Stimulated activated effector memory CD8-positive, alpha-beta T cell treated with anti-CD3 and anti-CD28 coated beads, Interleukin-12 subunit alpha, Interleukin-12 subunit beta, amount 100 ng/mL, for 72 hours (primary cell): ENCODE data around the gene CACNA1I.

Experiments
- ATAC-seq: fragments of 150-1000 bp; cut with Tn5 transposase; 2 replicates; pipeline ENCODE4 v1.10.0; 2021
- DNase-seq, 2 donors: peaks; one replicate each; pipeline ENCODE4 v3.0.0; 2021 to 2022; ENCODE audit warnings: low spot score in 2 of 2
- H3K27ac Mint-ChIP-seq: one replicate; pipeline ENCODE4 v1.8.0; 2022; ENCODE audit warnings: mild to moderate bottlenecking, mixed read lengths
- H3K36me3 Mint-ChIP-seq: one replicate; pipeline ENCODE4 v1.8.0; 2022; ENCODE audit warnings: mild to moderate bottlenecking, mixed read lengths
- H3K4me1 Mint-ChIP-seq: one replicate; pipeline ENCODE4 v1.8.0; 2022; ENCODE audit warnings: mixed read lengths
- H3K4me3 Mint-ChIP-seq: one replicate; pipeline ENCODE4 v1.8.0; 2022; ENCODE audit warnings: mild to moderate bottlenecking, mixed read lengths
- H3K9me3 Mint-ChIP-seq: one replicate; pipeline ENCODE4 v1.8.0; 2022; ENCODE audit warnings: mixed read lengths

The CACNA1I gene

GRCh38 chr22:39596601-39597000 is 26.0 kb downstream of the CACNA1I start:
- ATAC-seq, result no peak
- Mint-ChIP-seq H3K4me3 (no peak overlapping the region), H3K27ac (no peak overlapping the region), H3K4me1 (peaks cover 26% of the 10 kb centered on the region), H3K36me3 (no peaks in the 10 kb centered on the region), H3K9me3 (no peaks in the 10 kb centered on the region)
- DNase-seq, result no peak

DNA sequence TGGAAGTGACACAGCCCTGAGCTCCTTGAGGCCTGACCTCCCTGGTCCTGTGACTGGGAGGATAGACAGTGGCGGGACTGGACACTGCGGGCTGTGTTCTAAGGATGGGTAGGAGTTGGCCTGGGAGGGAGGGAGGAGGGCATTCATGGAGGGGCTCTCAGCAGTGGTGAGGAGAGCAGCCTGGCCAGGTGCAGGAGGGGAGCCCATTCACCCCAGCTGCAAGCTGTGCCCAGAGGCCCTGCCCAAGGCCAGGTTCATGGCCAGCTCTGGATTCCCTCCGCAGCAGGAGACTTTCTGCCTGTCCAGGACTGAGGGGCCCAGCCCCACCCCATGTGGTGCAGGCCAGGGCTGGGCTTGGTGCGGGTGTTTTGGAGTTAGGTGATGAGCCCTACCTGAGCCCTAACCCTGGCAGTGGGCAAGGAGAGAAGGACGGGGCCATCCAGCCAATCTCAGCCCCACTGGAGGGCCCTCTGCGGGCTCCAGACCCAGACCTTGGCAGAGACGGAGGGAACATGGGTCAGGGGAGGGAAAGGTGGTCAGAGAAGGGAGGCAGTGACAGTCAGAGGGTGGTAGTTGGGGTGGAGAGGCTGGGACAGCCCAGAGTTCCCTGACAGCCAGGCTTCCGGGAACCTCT is 26.8 kb downstream of the CACNA1I start:
- H3K4me3 Mint-ChIP-seq, result no peak overlapping the region
- H3K9me3 Mint-ChIP-seq, result peaks cover 2% of the 10 kb centered on the region
- no peak overlapping the region for H3K27ac Mint-ChIP-seq
- H3K4me1 Mint-ChIP-seq, result peaks cover 34% of the 10 kb centered on the region
- H3K36me3 Mint-ChIP-seq, result no peaks in the 10 kb centered on the region
- ATAC-seq, result no peak
- no peak for DNase-seq

GRCh38 chr22:39598017-39598965 is 27.7 kb downstream of the CACNA1I start:
- ATAC-seq (peak; percentile 65), DNase-seq (peak; percentile 21 to 55)
- peaks cover 2% of the 10 kb centered on the region for H3K9me3 Mint-ChIP-seq
- H3K36me3 Mint-ChIP-seq, result no peaks in the 10 kb centered on the region
- no peak overlapping the region for H3K27ac Mint-ChIP-seq
- H3K4me3 Mint-ChIP-seq, result peak overlapping the region; percentile 33
- H3K4me1 Mint-ChIP-seq, result peaks cover 43% of the 10 kb centered on the region

DNA sequence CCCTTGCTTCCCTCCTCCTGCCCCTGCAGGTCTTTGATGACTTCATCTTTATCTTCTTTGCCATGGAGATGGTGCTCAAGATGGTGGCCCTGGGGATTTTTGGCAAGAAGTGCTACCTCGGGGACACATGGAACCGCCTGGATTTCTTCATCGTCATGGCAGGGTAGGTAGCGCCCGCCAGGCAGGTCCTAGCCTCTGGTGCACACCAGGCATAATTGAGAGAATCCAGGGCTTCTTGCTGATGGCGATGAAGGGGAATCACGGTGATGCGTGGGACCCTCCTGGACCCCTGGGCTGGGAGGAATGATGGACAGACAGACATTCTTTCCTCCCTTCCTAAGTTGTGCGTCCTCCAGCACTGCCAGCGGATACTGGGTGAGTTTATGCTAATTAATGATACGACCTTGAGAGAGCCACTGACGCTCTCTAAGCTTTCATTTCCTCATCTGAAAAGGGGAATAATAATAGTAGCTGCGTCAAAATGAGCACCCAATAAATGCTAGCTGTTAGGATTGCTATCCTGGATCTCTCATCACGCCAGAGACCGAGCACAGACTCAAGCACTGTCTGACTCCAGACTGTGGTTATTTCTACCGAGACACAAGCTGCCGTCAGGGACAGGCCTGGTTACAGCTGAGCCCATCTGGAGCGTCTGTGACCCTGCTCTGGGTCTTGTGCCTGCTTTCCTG is 30.1 kb downstream of the CACNA1I start:
- H3K4me3 Mint-ChIP-seq, result no peak overlapping the region
- ATAC-seq (no peak), DNase-seq (no peak)
- peaks cover 2% of the 10 kb centered on the region for H3K9me3 Mint-ChIP-seq
- peaks cover 42% of the 10 kb centered on the region for H3K4me1 Mint-ChIP-seq
- no peaks in the 10 kb centered on the region for H3K36me3 Mint-ChIP-seq
- peak overlapping the region; percentile 81 for H3K27ac Mint-ChIP-seq

DNA sequence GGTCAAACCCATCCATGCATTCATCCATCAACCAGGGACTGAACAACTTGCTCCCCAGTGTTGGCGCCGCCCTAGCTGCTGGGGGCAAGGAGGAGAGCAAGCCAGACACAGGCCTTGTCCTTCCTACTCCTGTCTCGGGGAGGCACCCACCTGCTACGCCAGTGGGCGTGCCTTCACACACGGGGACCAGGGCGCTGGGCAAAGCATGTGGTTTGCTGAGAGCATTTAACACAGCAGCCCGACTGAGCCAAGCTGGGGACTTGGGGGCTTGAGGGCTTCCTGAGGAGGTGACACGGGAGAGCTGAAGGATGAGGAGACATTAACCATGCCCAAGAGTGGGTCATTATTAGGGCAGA is 30.6 kb downstream of the CACNA1I start:
- peaks cover 2% of the 10 kb centered on the region for H3K9me3 Mint-ChIP-seq
- peaks cover 39% of the 10 kb centered on the region for H3K4me1 Mint-ChIP-seq
- no peaks in the 10 kb centered on the region for H3K36me3 Mint-ChIP-seq
- H3K27ac Mint-ChIP-seq, result peak overlapping the region; percentile 81
- ATAC-seq, result no peak
- H3K4me3 Mint-ChIP-seq, result no peak overlapping the region
- no peak for DNase-seq

DNA sequence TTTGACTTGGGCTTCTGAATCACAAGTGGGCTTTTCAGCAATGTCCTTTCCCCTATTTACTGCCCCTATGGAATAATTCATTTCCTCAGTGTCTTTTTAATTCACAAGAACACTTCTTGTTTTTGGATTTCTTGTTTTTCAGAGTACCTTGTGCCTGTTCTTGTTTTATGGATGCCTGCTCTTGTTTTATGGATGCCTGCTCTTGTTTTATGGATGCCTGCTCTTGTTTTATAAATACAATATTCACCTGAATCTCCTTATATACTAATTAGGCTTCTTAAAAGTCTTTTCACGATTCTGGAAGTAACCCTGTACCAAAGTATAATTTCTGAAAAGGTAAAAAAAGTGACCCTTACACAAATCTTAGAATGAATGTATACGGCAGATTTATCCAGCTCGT is 32.8 kb downstream of the CACNA1I start:
- H3K27ac Mint-ChIP-seq, result no peak overlapping the region
- DNase-seq, result no peak
- no peaks in the 10 kb centered on the region for H3K36me3 Mint-ChIP-seq
- peaks cover 29% of the 10 kb centered on the region for H3K4me1 Mint-ChIP-seq
- peaks cover 2% of the 10 kb centered on the region for H3K9me3 Mint-ChIP-seq
- no peak for ATAC-seq
- no peak overlapping the region for H3K4me3 Mint-ChIP-seq

DNA sequence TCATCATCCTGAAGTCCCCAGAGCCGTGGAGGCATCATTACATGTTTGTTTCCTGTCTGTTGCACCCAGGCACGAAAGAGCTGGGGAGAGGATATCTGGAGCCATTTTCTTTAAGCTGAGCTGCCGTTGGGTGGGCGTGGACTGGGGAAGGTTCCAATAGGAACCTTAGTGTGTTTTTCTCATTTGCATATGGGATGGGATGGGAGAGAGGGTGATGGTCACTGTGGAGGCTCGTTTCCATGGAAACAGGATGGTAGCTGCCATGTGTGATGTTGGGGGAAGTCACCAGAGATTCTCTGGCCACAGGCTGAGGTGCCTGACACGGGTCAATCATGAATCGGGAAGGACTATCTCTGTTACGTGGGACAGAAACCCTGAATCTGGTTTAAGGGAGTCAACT is 39.7 kb downstream of the CACNA1I start:
- H3K4me3 Mint-ChIP-seq, result no peak overlapping the region
- peaks cover 10% of the 10 kb centered on the region for H3K4me1 Mint-ChIP-seq
- no peaks in the 10 kb centered on the region for H3K36me3 Mint-ChIP-seq
- no peak for ATAC-seq
- peaks cover 2% of the 10 kb centered on the region for H3K9me3 Mint-ChIP-seq
- no peak for DNase-seq
- H3K27ac Mint-ChIP-seq, result no peak overlapping the region

DNA sequence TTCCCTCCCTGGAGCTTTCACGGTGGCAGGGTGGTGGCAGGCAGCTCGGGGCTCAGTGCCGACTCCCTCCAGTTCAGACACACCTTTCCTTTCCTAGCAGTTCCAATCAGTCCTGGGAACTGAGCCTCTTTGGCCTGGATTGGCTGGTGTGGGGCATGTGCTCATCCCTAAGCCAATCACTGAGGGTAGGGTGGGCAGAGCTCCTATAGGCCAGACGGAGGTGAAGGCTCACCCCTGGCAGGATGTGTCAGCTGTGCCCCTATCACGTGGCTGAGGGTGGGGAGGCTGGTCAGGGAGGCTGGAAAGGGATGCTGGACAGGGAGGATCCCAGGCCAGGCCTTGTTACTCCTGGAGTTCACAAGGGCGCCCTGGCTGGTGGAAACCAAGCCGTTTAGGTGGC is 40.2 kb downstream of the CACNA1I start:
- Mint-ChIP-seq H3K4me3 (no peak overlapping the region), H3K9me3 (peaks cover 2% of the 10 kb centered on the region), H3K4me1 (peaks cover 10% of the 10 kb centered on the region), H3K27ac (no peak overlapping the region), H3K36me3 (no peaks in the 10 kb centered on the region)
- no peak for ATAC-seq
- DNase-seq, result no peak

GRCh38 chr22:39611360-39611759 is 40.8 kb downstream of the CACNA1I start:
- Mint-ChIP-seq H3K4me1 (peaks cover 10% of the 10 kb centered on the region), H3K4me3 (no peak overlapping the region), H3K27ac (no peak overlapping the region), H3K9me3 (peaks cover 2% of the 10 kb centered on the region), H3K36me3 (no peaks in the 10 kb centered on the region)
- DNase-seq (no peak), ATAC-seq (no peak)

- Mint-ChIP-seq H3K27ac (peak overlapping the region; percentile 33), H3K36me3 (no peaks in the 10 kb centered on the region), H3K9me3 (peaks cover 2% of the 10 kb centered on the region), H3K4me3 (no peak overlapping the region), H3K4me1 (peaks cover 21% of the 10 kb centered on the region)
- ATAC-seq (peak; percentile 46), DNase-seq (no peak)
These were observed 42.4 kb downstream of the CACNA1I start for GRCh38 chr22:39612811-39613548.

GRCh38 chr22:39613549-39613921 is 43.0 kb downstream of the CACNA1I start:
- DNase-seq, result no peak
- Mint-ChIP-seq H3K27ac (peak overlapping the region; percentile 33), H3K9me3 (peaks cover 2% of the 10 kb centered on the region), H3K4me3 (no peak overlapping the region), H3K36me3 (no peaks in the 10 kb centered on the region), H3K4me1 (peaks cover 27% of the 10 kb centered on the region)
- no peak for ATAC-seq

DNA sequence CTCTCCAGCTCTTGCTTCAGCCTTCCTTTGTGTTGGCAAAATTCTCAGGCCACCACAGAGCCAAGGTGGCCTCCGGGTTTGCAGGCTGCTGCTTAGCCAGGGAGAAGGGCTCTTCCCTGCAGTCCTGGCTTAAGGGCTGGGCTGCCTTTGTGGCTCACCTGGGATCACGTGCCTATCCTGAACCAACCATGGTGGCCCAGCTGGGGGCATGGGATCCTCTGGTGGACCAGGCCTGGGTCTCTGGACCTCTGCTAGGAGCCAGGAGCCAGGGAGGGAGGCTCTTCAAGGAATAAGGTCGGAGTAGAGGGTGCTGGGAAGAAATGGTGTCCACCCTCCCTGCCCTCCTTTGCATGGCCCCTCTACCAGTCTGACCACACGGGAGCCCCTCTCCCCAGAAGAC is 43.9 kb downstream of the CACNA1I start:
- Mint-ChIP-seq H3K9me3 (peaks cover 2% of the 10 kb centered on the region), H3K4me1 (peaks cover 27% of the 10 kb centered on the region), H3K4me3 (no peak overlapping the region), H3K27ac (no peak overlapping the region), H3K36me3 (no peaks in the 10 kb centered on the region)
- DNase-seq, result no peak
- no peak for ATAC-seq

- Mint-ChIP-seq H3K27ac (no peak overlapping the region), H3K4me3 (no peak overlapping the region), H3K9me3 (peaks cover 2% of the 10 kb centered on the region), H3K36me3 (no peaks in the 10 kb centered on the region), H3K4me1 (peaks cover 27% of the 10 kb centered on the region)
- DNase-seq (no peak), ATAC-seq (no peak)
These were observed 45.5 kb downstream of the CACNA1I start for GRCh38 chr22:39616051-39616450.

- ATAC-seq, result no peak
- no peak overlapping the region for H3K4me3 Mint-ChIP-seq
- no peak for DNase-seq
- H3K36me3 Mint-ChIP-seq, result no peaks in the 10 kb centered on the region
- H3K27ac Mint-ChIP-seq, result no peak overlapping the region
- peaks cover 2% of the 10 kb centered on the region for H3K9me3 Mint-ChIP-seq
- H3K4me1 Mint-ChIP-seq, result peaks cover 27% of the 10 kb centered on the region
These were observed 46.2 kb downstream of the CACNA1I start for GRCh38 chr22:39616781-39617180.

- H3K36me3 Mint-ChIP-seq, result no peaks in the 10 kb centered on the region
- H3K9me3 Mint-ChIP-seq, result peaks cover 2% of the 10 kb centered on the region
These were observed 46.8 kb downstream of the CACNA1I start for GRCh38 chr22:39617342-39617741.

More at GRCh38 chr22:39617342-39617741, 46.8 kb downstream of the CACNA1I start:
- DNase-seq, result no peak
- H3K4me1 Mint-ChIP-seq, result peaks cover 27% of the 10 kb centered on the region
- ATAC-seq, result peak; percentile 31
- no peak overlapping the region for H3K4me3 Mint-ChIP-seq
- no peak overlapping the region for H3K27ac Mint-ChIP-seq
